Panc1 (cell line): ENCODE data around the gene TCP11L2. TPM values are rescaled to one million over a fixed set of nuclear protein-coding genes. Genes with fewer than 3 reads are reported as not detected.

Experiments
- ATAC-seq: fragments of 200-7000 bp; cut with Tn5 transposase; 2 replicates; pipeline ENCODE4 v1.9.1; 2020; ENCODE audit warnings: mild to moderate bottlenecking, moderate library complexity
- BruUV-seq: library from RNA; stranded (reverse); fragments of 400-500 nt; replicated peaks from 2 replicates; lab custom pipeline; 2021; lab: Mats Ljungman, UMichigan
- CTCF ChIA-PET: fragments of 300-600 bp; sonication (Branson Sonifier 250); formaldehyde crosslinking; loops from one replicate; lab custom pipeline; 2022; ENCODE audit warnings: antibody characterized with exemption; lab: Charles Lee
- POLR2A ChIA-PET: fragments of 300-600 bp; sonication (Branson Sonifier 250); formaldehyde crosslinking; loops from one replicate; lab custom pipeline; 2022; ENCODE audit warnings: antibody characterized with exemption; lab: Charles Lee
- DNase-seq: peaks from one replicate; pipeline ENCODE4 v3.0.0-alpha.2; 2010; ENCODE audit warnings: low read depth, low spot score
- H3K27ac ChIP-seq: 2 replicates; pipeline ENCODE4 v1.5.1; 2011; ENCODE audit warnings: mild to moderate bottlenecking, low read length, inconsistent platforms
- H3K27me3 ChIP-seq: fragments of 200-500 bp; sonication (Bioruptor generic); 2 replicates; pipeline ENCODE4 v1.6.0; 2014; ENCODE audit warnings: low read length, inconsistent platforms; ENCODE audit not compliant: control insufficient read depth, insufficient read depth
- H3K36me3 ChIP-seq: fragments of 200-500 bp; sonication (Bioruptor generic); 2 replicates; pipeline ENCODE4 v1.5.1; 2014; ENCODE audit warnings: inconsistent platforms, mild to moderate bottlenecking, low read length, moderate library complexity; ENCODE audit not compliant: control insufficient read depth, insufficient read depth
- H3K4me1 ChIP-seq: 2 replicates; pipeline ENCODE4 v1.5.1; 2011; ENCODE audit warnings: inconsistent platforms, mild to moderate bottlenecking, low read length, moderate library complexity; ENCODE audit not compliant: control insufficient read depth, insufficient read depth
- H3K4me3 ChIP-seq, 2 experiments: 2 replicates each; pipeline ENCODE4 v1.5.1; 2011 to 2012; ENCODE audit warnings: low read depth in 2 of 2, low read length in 2 of 2, mild to moderate bottlenecking in 2 of 2, inconsistent platforms in 1 of 2, moderate library complexity in 1 of 2
- H3K9me3 ChIP-seq: fragments of 200-500 bp; sonication (Bioruptor generic); 2 replicates; pipeline ENCODE4 v1.5.1; 2014; ENCODE audit warnings: low read depth, mild to moderate bottlenecking, inconsistent platforms, low read length, moderate library complexity; ENCODE audit not compliant: control insufficient read depth, insufficient read depth
- POLR2AphosphoS5 ChIP-seq: IDR thresholded peaks from 2 replicates; pipeline ENCODE4 v1.6.1; 2012; ENCODE audit warnings: mild to moderate bottlenecking, low read depth, low read length, moderate library complexity
- SIN3A ChIP-seq: IDR thresholded peaks from 2 replicates; pipeline ENCODE4 v1.6.1; 2012; ENCODE audit warnings: low read depth, mild to moderate bottlenecking, low read length, moderate library complexity, borderline replicate concordance; ENCODE audit not compliant: insufficient read depth
- TCF7L2 ChIP-seq: IDR thresholded peaks from 2 replicates; pipeline ENCODE4 v1.6.1; 2011; ENCODE audit warnings: mild to moderate bottlenecking, low read depth, low read length, inconsistent platforms
- in situ Hi-C: cut with HindIII; loops from 2 replicates; pipeline ENCODE4 v1.10.0; 2016; ENCODE audit warnings: low sequenced_read_pairs, low pct_unique_long_range_greater_than_20kb
- intact Hi-C: fragments of 100-400 bp; cut with micrococcal nuclease; formaldehyde crosslinking; loops from one replicate; pipeline ENCODE4 v1.10.0; 2022; ENCODE audit not compliant: unreplicated experiment
- total RNA-seq: library from RNA; stranded (reverse); gene quantifications from one replicate; pipeline ENCODE4 v1.2.1, GENCODE V29; 2021; ENCODE audit not compliant: unreplicated experiment
- TF ChIP-seq, protein P1 (sequence below), 2 experiments: IDR thresholded peaks; 2 replicates each; pipeline ENCODE4 v1.6.1; 2011 to 2012; ENCODE audit warnings: low read depth in 2 of 2, control low read depth in 1 of 2, low read length in 1 of 2, mild to moderate bottlenecking in 1 of 2, moderate library complexity in 1 of 2; ENCODE audit not compliant: insufficient read depth in 1 of 2
- TF ChIP-seq, protein P2 (sequence below): fragments of 450-650 bp; IDR thresholded peaks from 2 replicates; pipeline ENCODE4 v1.5.1; 2017; ENCODE audit warnings: mild to moderate bottlenecking

TCP11L2 gene
- total RNA-seq, 1 experiment from 2014 or later: 3.5 TPM

DNA sequence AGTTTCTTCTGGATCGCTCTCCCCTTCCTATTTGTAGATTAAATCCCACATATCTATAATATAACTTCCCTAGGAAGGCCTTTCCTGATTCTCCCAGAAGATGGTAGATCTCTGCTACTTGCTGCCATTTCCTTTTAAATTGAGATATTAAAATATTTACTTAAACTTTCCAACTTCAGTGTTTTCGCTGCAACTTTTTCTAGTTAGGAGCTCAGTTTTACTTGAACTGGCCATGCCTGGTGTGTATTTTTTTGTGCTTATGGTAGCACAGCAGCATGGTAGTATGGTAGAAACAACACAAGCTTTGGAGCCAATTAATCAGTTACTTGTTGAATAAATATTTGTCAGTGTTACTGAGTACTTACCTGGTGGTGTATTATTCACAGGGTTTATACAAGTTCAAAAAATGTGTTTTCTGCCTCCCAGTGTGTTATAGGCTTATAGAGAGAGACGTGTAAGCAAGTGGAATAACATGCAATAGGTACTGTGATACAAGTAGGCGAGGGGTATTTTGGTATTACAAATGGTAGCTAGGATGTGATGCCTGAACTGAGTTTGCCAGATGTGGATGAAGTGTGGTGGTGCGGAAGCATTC lies 58.0 kb downstream of the TCP11L2 start:
- no TSS peak for BruUV-seq
- DNase-seq: no peak
- in situ Hi-C loops (no loop called here), intact Hi-C loops (no loop called here)
- POLR2A ChIA-PET: no interaction called here
- H3K9me3 ChIP-seq: no peaks in the 10 kb centered on the region
- ATAC-seq: no peak
- H3K27me3 ChIP-seq: no peaks in the 10 kb centered on the region
- TF ChIP-seq, protein P1, sequence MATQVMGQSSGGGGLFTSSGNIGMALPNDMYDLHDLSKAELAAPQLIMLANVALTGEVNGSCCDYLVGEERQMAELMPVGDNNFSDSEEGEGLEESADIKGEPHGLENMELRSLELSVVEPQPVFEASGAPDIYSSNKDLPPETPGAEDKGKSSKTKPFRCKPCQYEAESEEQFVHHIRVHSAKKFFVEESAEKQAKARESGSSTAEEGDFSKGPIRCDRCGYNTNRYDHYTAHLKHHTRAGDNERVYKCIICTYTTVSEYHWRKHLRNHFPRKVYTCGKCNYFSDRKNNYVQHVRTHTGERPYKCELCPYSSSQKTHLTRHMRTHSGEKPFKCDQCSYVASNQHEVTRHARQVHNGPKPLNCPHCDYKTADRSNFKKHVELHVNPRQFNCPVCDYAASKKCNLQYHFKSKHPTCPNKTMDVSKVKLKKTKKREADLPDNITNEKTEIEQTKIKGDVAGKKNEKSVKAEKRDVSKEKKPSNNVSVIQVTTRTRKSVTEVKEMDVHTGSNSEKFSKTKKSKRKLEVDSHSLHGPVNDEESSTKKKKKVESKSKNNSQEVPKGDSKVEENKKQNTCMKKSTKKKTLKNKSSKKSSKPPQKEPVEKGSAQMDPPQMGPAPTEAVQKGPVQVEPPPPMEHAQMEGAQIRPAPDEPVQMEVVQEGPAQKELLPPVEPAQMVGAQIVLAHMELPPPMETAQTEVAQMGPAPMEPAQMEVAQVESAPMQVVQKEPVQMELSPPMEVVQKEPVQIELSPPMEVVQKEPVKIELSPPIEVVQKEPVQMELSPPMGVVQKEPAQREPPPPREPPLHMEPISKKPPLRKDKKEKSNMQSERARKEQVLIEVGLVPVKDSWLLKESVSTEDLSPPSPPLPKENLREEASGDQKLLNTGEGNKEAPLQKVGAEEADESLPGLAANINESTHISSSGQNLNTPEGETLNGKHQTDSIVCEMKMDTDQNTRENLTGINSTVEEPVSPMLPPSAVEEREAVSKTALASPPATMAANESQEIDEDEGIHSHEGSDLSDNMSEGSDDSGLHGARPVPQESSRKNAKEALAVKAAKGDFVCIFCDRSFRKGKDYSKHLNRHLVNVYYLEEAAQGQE (IDR thresholded peaks at IDR 0.05; ENCODE audit: insufficient read depth in 1 of 2, low read depth in 2 of 2, low read length in 1 of 2): no peak
- TF ChIP-seq TCF7L2: no peak
- TF ChIP-seq, protein P2, sequence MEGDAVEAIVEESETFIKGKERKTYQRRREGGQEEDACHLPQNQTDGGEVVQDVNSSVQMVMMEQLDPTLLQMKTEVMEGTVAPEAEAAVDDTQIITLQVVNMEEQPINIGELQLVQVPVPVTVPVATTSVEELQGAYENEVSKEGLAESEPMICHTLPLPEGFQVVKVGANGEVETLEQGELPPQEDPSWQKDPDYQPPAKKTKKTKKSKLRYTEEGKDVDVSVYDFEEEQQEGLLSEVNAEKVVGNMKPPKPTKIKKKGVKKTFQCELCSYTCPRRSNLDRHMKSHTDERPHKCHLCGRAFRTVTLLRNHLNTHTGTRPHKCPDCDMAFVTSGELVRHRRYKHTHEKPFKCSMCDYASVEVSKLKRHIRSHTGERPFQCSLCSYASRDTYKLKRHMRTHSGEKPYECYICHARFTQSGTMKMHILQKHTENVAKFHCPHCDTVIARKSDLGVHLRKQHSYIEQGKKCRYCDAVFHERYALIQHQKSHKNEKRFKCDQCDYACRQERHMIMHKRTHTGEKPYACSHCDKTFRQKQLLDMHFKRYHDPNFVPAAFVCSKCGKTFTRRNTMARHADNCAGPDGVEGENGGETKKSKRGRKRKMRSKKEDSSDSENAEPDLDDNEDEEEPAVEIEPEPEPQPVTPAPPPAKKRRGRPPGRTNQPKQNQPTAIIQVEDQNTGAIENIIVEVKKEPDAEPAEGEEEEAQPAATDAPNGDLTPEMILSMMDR: no peak
- TF ChIP-seq POLR2AphosphoS5: no peak
- no peak for TF ChIP-seq SIN3A
- H3K4me1 ChIP-seq: peaks cover 9% of the 10 kb centered on the region; the same call in 1 of the 2 replicates
- CTCF ChIA-PET: no interaction called here
- no peak overlapping the region for H3K4me3 ChIP-seq
- no peak overlapping the region for H3K27ac ChIP-seq
- no peaks in the 10 kb centered on the region; the same call in 1 of the 2 replicates for H3K36me3 ChIP-seq

DNA sequence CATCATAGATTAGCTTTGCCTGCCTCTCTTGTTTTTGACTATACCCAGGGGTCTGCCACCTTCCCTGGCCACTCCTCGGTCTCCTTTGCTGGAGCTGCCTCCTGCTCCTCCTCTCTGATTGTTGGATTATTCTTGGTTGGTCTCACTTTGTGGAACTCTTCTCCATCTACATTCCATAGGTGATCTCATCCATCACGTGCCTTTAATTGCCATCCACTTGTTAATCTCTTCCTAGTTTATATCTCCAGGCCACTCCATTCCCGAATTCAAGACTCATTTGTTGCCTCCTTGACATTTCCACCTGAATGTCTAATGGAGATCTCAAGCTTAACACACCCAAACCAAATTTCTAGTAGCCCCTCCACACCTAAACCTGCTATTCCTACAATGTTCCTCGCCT lies 60.4 kb downstream of the TCP11L2 start:
- Histone ChIP-seq H3K9me3 (no peaks in the 10 kb centered on the region), H3K27ac (no peak overlapping the region), H3K36me3 (no peaks in the 10 kb centered on the region; the same call in 1 of the 2 replicates), H3K27me3 (no peaks in the 10 kb centered on the region), H3K4me1 (0 out of 2 replicates have a peak, but pooled peaks cover 4% of the 10 kb centered on the region), H3K4me3 (no peak overlapping the region)
- no TSS peak for BruUV-seq
- ATAC-seq: no peak
- ChIA-PET POLR2A (interaction anchor here (0.7 kb wide), 1 partner anchor 241 kb away, joined by 3 read pairs; no protein-coding TSS in a partner anchor), CTCF (no interaction called here)
- DNase-seq: no peak
- in situ Hi-C loops (no loop called here), intact Hi-C loops (no loop called here)
- TF ChIP-seq, protein P2: no peak
- TF ChIP-seq, protein P1 (IDR thresholded peaks at IDR 0.05; ENCODE audit: insufficient read depth in 1 of 2, low read depth in 2 of 2, low read length in 1 of 2): no peak
- no peak for TF ChIP-seq TCF7L2
- no peak for TF ChIP-seq SIN3A
- TF ChIP-seq POLR2AphosphoS5: no peak
